Measurements from ENCODE around the gene S100A13.
A peak's percentile ranks its signal among the peaks of the same experiment; 100 is the strongest.
"Not testable (repeated sequence)": the region's sequence is repeated elsewhere in the genome, so short reads cannot be mapped to it uniquely, and the experiment has no call there.

Gene S100A13

GRCh38 chr1:153599847-153600246 lies 27.5 kb downstream of the S100A13 start:
- DNase-seq = no peak

- DNase-seq = peak; percentile 26 to 68
Measured at GRCh38 chr1:153598309-153599172, 28.8 kb downstream of the S100A13 start.

GRCh38 chr1:153597206-153597605 lies 30.1 kb downstream of the S100A13 start:
- no peak for DNase-seq

GRCh38 chr1:153592748-153593147 lies 34.6 kb downstream of the S100A13 start:
- no peak for DNase-seq

GRCh38 chr1:153588482-153588881 lies 38.8 kb downstream of the S100A13 start:
- DNase-seq = no peak

GRCh38 chr1:153588033-153588432 lies 39.3 kb downstream of the S100A13 start:
- not testable (repeated sequence) for DNase-seq

GRCh38 chr1:153587314-153587713 lies 40.0 kb downstream of the S100A13 start:
- DNase-seq = no peak

- no peak for DNase-seq
Measured at GRCh38 chr1:153586347-153586746, 41.0 kb downstream of the S100A13 start.

- DNase-seq = no peak
Measured at GRCh38 chr1:153585006-153585405, 42.3 kb downstream of the S100A13 start.

- no peak for DNase-seq
Measured at GRCh38 chr1:153583976-153584375, 43.3 kb downstream of the S100A13 start.

GRCh38 chr1:153583514-153583913 lies 43.8 kb downstream of the S100A13 start:
- not testable (repeated sequence) for DNase-seq

- DNase-seq = not testable (repeated sequence)
Measured at GRCh38 chr1:153582836-153583235, 44.5 kb downstream of the S100A13 start.

- DNase-seq = no peak
Measured at GRCh38 chr1:153578936-153579335, 48.4 kb downstream of the S100A13 start.

- no peak for DNase-seq
Measured at GRCh38 chr1:153578490-153578889, 48.8 kb downstream of the S100A13 start.

- DNase-seq = no peak
Measured at GRCh38 chr1:153577624-153578051, 49.7 kb downstream of the S100A13 start.

- no peak for DNase-seq
Measured at GRCh38 chr1:153577138-153577537, 50.2 kb downstream of the S100A13 start.

- DNase-seq = not testable (repeated sequence)
Measured at GRCh38 chr1:153575497-153575896, 51.8 kb downstream of the S100A13 start.

- not testable (repeated sequence) for DNase-seq
Measured at GRCh38 chr1:153575081-153575491, 52.2 kb downstream of the S100A13 start.

GRCh38 chr1:153573351-153573750 lies 54.0 kb downstream of the S100A13 start:
- DNase-seq = no peak

- DNase-seq = peak; percentile 62 to 65
Measured at GRCh38 chr1:153572569-153573015, 54.7 kb downstream of the S100A13 start.

- no peak for DNase-seq
Measured at GRCh38 chr1:153571706-153572105, 55.6 kb downstream of the S100A13 start.

- DNase-seq = no peak
Measured at GRCh38 chr1:153570874-153571273, 56.4 kb downstream of the S100A13 start.

- DNase-seq = no peak
Measured at GRCh38 chr1:153569465-153569864, 57.8 kb downstream of the S100A13 start.

Data from CD4-positive, alpha-beta T cell treated with Interferon alpha-2 for 1 hour (primary cell).